ENCODE data around the gene FAM81B. TPM values are rescaled to one million over a fixed set of nuclear protein-coding genes. Genes with fewer than 3 reads are reported as not detected.
"Not testable (repeated sequence)": the region's sequence is repeated elsewhere in the genome, so short reads cannot be mapped to it uniquely, and the experiment has no call there.

The FAM81B gene
- total RNA-seq, 2 experiments from 2014 or later: not detected

DNA sequence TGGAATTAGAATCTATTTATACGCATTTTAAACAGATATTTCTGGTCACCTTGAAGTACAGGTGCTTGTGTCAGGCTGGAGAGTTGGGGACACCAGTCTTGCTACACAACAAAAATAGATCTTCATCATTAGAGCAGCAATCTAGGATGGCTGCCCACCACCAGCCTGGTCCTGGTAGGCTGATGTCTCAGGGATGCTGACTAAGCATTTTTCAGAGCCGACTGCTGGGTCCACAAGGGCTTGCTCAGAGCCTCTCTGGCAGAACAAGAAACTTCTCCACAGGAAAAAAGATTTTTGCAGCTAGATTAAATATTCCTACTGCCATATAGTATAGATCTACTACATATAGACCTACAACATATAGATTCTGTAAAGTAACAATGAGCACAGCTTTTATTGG, 12.0 kb upstream of the FAM81B start:
- Mint-ChIP-seq H3K27ac (no peak overlapping the region), H3K9me3 (ENCODE audit: insufficient read depth) (no peaks in the 10 kb centered on the region), H3K4me1 (ENCODE audit: low read depth) (peaks cover 10% of the 10 kb centered on the region), H3K36me3 (ENCODE audit: low read depth) (no peaks in the 10 kb centered on the region), H3K4me3 (no peak overlapping the region), H3K27me3 (ENCODE audit: low read depth) (no peaks in the 10 kb centered on the region)
- ATAC-seq (no peak), DNase-seq (no peak)
- ChIA-PET POLR2A (no interaction called here), CTCF (no interaction called here)

DNA sequence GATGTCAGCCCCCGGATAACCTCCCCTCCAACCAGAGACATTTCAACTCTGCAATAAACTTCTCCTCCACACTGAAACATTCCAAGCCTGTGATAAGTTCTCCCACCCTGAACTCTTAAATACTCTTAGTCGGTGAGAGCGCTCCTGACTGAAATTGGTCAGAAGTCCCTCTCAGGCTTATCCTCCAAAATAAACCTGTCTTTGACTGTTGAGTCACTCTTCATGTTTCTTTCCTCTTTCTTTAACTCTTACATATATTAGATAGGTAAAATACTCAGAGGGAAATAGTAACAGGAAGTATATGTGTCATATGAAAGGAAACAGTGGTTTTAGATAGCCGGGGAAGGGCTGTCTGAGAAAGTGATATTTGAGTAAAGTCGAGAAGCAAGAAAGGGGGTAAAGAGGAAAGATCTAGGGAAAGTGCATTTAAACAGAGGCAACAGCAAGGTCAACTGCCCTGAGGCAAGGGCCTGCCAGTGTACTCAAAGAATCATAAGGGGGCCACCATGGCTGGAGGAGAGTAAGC, 11.0 kb upstream of the FAM81B start:
- Mint-ChIP-seq H3K36me3 (ENCODE audit: low read depth) (no peaks in the 10 kb centered on the region), H3K27me3 (ENCODE audit: low read depth) (no peaks in the 10 kb centered on the region), H3K4me3 (no peak overlapping the region), H3K27ac (peak overlapping the region; percentile 22), H3K4me1 (ENCODE audit: low read depth) (peaks cover 10% of the 10 kb centered on the region), H3K9me3 (ENCODE audit: insufficient read depth) (no peaks in the 10 kb centered on the region)
- POLR2A ChIA-PET: no interaction called here
- DNase-seq (no peak), ATAC-seq (peak; percentile 36)
- CTCF ChIA-PET: no interaction called here

DNA sequence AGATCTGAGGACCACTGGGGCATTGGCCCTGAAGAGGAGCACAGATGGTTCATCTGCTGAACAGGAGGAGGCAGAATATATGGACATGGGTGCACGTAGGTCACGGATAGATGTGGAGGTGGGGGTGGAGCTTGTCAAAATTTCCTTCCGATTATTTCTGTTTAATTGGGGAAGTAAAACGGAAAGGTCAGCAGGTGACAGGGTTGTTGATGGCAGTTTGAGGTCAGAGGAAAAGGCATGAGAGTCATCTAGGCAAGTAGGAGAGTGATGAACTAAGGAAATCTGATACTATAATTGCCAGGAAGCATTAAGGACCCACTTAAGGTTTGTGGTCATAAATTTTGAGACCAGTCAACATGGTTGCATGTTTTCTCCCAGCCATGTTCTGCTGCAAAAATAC, 8.4 kb upstream of the FAM81B start:
- ChIA-PET POLR2A (no interaction called here), CTCF (no interaction called here)
- Mint-ChIP-seq H3K4me1 (ENCODE audit: low read depth) (peaks cover 10% of the 10 kb centered on the region), H3K4me3 (no peak overlapping the region), H3K27me3 (ENCODE audit: low read depth) (no peaks in the 10 kb centered on the region), H3K36me3 (ENCODE audit: low read depth) (no peaks in the 10 kb centered on the region), H3K27ac (no peak overlapping the region), H3K9me3 (ENCODE audit: insufficient read depth) (no peaks in the 10 kb centered on the region)
- DNase-seq (no peak), ATAC-seq (no peak)

DNA sequence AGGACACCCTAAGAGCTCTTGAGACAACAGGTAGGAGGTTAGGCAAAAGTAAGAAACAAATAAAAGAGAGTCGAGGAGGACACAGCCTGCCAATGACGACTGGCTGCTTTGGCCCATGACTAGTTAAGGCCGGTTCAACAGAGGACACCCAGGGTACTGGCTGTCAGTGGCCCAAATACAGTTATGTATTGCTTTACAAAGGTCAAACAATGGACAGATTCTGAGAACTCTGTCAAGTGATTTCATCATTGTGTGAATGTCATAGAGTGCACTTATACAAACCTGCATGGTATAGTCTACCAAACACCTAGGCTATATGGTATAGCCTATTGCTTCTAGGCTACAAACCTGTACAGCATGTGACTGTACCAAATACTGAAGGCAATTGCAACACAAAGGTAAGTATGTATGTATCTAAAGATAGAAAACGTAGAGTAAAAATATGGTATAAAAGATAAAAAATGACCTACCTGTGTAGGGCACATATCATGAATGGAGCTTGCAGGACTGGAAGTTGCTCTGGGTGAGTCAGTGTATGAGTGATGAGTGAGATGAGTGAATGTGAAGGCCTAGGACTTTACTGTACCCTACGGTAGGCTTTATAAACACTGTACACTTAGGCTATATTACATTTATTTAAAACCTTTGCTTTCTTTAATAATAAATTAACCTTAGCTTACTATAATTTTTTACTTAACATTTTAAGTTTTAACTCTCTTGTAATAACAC, 6.5 kb upstream of the FAM81B start:
- POLR2A ChIA-PET: interaction anchor here (0.7 kb wide), 1 partner anchor 21 kb away, joined by 3 read pairs; no protein-coding TSS in a partner anchor
- no peaks in the 10 kb centered on the region for H3K27me3 Mint-ChIP-seq (ENCODE audit: low read depth)
- H3K27ac Mint-ChIP-seq: no peak overlapping the region
- H3K4me1 Mint-ChIP-seq (ENCODE audit: low read depth): peaks cover 10% of the 10 kb centered on the region
- ATAC-seq (no peak), DNase-seq (no peak)
- no peak overlapping the region for H3K4me3 Mint-ChIP-seq
- CTCF ChIA-PET: no interaction called here
- no peaks in the 10 kb centered on the region for H3K36me3 Mint-ChIP-seq (ENCODE audit: low read depth)
- no peaks in the 10 kb centered on the region for H3K9me3 Mint-ChIP-seq (ENCODE audit: insufficient read depth)

DNA sequence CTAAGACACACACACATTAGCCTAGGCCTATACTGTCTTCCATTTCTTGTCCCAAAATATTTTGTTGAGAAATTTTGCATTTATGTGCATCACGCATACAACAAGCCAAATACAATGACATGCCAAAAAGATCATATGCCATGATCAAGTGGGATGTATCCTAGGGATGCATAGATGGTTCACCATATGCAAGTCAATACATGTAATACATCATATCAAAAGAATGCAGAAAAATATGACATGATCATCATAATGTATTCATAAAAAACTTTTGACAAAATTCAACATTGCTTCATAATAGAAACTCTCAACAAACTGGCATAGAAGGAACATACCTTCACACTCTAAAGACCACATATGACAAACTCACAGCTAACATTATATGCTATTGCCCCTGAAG, 5.8 kb upstream of the FAM81B start:
- Mint-ChIP-seq H3K9me3 (ENCODE audit: insufficient read depth) (no peaks in the 10 kb centered on the region), H3K4me3 (no peak overlapping the region), H3K4me1 (ENCODE audit: low read depth) (peaks cover 4% of the 10 kb centered on the region), H3K36me3 (ENCODE audit: low read depth) (no peaks in the 10 kb centered on the region), H3K27ac (no peak overlapping the region), H3K27me3 (ENCODE audit: low read depth) (no peaks in the 10 kb centered on the region)
- CTCF ChIA-PET: no interaction called here
- no peak for ATAC-seq
- POLR2A ChIA-PET: interaction anchor here (0.7 kb wide), 1 partner anchor 20 kb away, joined by 3 read pairs; no protein-coding TSS in a partner anchor
- DNase-seq: no peak

DNA sequence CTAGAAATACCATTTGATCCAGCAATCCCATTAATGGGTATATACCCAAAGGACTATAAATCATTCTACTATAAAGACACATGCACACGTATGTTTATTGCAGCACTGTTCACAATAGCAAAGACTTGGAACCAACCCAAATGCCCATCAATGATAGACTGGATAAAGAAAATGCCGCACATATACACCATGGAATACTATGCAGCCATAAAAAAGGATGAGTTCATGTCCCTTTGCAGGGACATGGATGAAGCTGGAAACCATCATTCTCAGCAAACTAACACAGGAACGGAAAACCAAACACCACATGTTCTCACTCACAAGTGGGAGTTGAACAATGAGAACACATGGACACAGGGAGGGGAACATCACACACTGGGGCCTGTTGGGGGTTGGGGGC, 799 bp downstream of the FAM81B start:
- H3K36me3 Mint-ChIP-seq (ENCODE audit: low read depth); H3K27ac Mint-ChIP-seq; DNase-seq; POLR2A ChIA-PET; H3K4me1 Mint-ChIP-seq (ENCODE audit: low read depth); CTCF ChIA-PET; H3K9me3 Mint-ChIP-seq (ENCODE audit: insufficient read depth); ATAC-seq; H3K4me3 Mint-ChIP-seq; H3K27me3 Mint-ChIP-seq (ENCODE audit: low read depth): not testable (repeated sequence)

DNA sequence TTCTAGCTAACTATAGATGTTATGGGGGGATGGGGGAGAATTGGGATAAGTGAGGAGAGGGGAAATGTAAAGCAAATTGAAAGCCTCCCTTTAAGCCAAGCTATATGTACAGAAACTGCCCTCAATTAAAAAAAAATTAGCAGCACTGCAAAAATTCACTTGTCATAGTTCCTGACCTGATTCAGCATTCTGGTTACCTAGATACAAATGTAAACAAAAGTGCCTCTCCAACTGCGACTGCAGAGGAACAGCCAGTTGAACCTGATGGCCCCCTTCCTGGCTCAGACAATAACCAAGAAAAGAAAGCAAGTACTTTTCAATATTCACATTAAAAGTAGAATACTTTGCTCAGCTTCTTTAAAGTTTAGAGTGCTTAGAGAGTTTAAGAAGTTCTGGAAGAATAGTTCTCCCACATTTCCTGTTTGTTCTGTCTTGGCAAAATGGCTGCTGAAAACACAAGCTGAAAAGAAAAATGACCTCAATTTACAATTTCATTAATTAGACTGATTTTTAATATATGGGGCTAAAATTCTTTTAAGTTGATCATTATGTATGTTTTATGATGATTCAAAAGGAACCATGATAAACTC, 1.5 kb downstream of the FAM81B start:
- ATAC-seq (no peak), DNase-seq (no peak)
- Mint-ChIP-seq H3K9me3 (ENCODE audit: insufficient read depth) (no peaks in the 10 kb centered on the region), H3K36me3 (ENCODE audit: low read depth) (no peaks in the 10 kb centered on the region), H3K4me1 (ENCODE audit: low read depth) (no peaks in the 10 kb centered on the region), H3K27ac (no peak overlapping the region), H3K27me3 (ENCODE audit: low read depth) (no peaks in the 10 kb centered on the region), H3K4me3 (no peak overlapping the region)
- CTCF ChIA-PET: no interaction called here
- POLR2A ChIA-PET: no interaction called here

DNA sequence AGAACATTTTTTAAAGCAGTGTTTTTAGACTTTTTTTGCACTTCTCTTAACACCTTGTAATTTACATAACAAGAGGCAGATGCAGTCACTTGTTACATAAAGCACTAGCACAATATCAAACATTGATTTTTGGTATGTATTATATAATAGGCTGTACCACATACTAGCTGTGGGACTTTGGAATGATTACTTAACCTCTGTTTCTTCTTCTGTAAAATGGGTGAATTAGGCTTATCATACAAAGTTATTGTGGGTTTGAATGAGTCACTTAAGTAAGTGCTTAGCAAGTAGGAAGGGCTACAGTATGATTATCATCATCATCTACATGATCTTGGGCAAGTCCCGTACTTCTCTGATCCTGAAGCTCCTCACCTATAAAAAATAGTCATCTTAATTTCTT, 2.1 kb downstream of the FAM81B start:
- no peak for DNase-seq
- ChIA-PET CTCF (no interaction called here), POLR2A (no interaction called here)
- Mint-ChIP-seq H3K27me3 (ENCODE audit: low read depth) (no peaks in the 10 kb centered on the region), H3K4me3 (no peak overlapping the region), H3K36me3 (ENCODE audit: low read depth) (no peaks in the 10 kb centered on the region), H3K4me1 (ENCODE audit: low read depth) (no peaks in the 10 kb centered on the region), H3K27ac (no peak overlapping the region), H3K9me3 (ENCODE audit: insufficient read depth) (no peaks in the 10 kb centered on the region)
- ATAC-seq: no peak

DNA sequence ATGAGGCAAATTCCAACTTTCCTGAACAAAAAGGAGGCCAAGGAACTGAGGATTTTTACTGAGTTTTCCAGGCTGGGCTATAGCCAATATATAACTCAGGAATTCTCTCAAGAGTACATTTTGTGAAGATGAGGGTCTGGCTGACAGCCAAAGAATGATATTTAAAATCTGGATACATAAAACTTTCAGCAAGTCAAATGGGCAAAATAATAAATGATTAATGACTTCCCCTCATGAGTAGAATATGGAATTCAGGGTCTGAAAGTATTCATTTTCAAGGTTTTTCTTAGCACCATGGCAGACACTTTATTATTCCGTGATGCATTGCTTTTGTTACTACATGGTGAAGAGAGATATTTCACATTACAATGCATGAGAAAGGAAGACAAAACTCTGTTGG, 7.8 kb downstream of the FAM81B start:
- Mint-ChIP-seq H3K27ac (no peak overlapping the region), H3K27me3 (ENCODE audit: low read depth) (no peaks in the 10 kb centered on the region), H3K4me1 (ENCODE audit: low read depth) (no peaks in the 10 kb centered on the region), H3K36me3 (ENCODE audit: low read depth) (no peaks in the 10 kb centered on the region), H3K4me3 (no peak overlapping the region), H3K9me3 (ENCODE audit: insufficient read depth) (no peaks in the 10 kb centered on the region)
- no peak for ATAC-seq
- ChIA-PET POLR2A (no interaction called here), CTCF (no interaction called here)
- no peak for DNase-seq

DNA sequence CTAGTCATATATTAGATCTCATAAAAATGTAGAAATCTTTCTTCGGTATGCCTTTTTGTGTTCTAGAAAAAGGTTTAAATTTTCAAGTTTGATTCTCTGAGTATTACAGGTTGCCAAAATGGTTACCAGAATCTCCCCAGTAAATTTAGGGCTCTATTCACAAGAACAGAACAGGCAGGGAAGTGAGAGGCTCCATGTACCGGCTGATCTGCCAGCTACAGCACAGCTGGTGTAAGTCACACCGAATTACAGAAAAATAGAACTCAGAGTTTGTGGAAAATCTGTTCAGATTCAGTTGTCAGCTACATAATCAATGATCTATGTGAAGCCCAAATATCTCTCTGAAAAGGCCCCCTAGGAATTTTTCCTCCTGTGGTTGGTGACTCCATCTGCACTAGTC, 10.5 kb downstream of the FAM81B start:
- no peak for ATAC-seq

DNA sequence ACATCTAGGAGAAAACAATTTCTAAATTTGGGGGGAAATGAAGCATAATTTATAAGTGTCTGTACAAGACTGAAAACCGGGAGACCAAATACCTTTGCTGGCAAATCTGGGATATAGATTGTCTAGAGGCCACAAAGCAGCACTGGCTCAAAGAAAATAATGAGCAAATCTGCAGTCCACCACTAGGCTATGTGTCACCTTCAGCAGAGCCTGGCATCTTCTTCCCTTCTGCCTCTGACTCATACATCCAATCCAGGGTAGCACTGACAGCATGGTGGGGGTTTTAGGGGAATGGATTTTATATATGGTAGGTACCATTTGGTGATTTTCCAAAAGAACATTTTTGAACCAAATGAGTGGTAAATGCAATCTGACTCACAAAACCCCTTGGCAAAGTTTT, 12.8 kb downstream of the FAM81B start:
- Mint-ChIP-seq H3K36me3 (ENCODE audit: low read depth) (no peaks in the 10 kb centered on the region), H3K4me3 (no peak overlapping the region), H3K9me3 (ENCODE audit: insufficient read depth) (no peaks in the 10 kb centered on the region), H3K27me3 (ENCODE audit: low read depth) (peaks cover 17% of the 10 kb centered on the region), H3K27ac (no peak overlapping the region), H3K4me1 (ENCODE audit: low read depth) (no peaks in the 10 kb centered on the region)
- POLR2A ChIA-PET: no interaction called here
- CTCF ChIA-PET: no interaction called here
- ATAC-seq (no peak), DNase-seq (no peak)

More for the DNA sequence above, 10.5 kb downstream of the FAM81B start:
- Mint-ChIP-seq H3K9me3 (ENCODE audit: insufficient read depth) (no peaks in the 10 kb centered on the region), H3K4me3 (no peak overlapping the region), H3K27ac (no peak overlapping the region), H3K4me1 (ENCODE audit: low read depth) (no peaks in the 10 kb centered on the region), H3K36me3 (ENCODE audit: low read depth) (no peaks in the 10 kb centered on the region), H3K27me3 (ENCODE audit: low read depth) (peaks cover 9% of the 10 kb centered on the region)
- CTCF ChIA-PET: no interaction called here
- DNase-seq: no peak
- POLR2A ChIA-PET: no interaction called here

DNA sequence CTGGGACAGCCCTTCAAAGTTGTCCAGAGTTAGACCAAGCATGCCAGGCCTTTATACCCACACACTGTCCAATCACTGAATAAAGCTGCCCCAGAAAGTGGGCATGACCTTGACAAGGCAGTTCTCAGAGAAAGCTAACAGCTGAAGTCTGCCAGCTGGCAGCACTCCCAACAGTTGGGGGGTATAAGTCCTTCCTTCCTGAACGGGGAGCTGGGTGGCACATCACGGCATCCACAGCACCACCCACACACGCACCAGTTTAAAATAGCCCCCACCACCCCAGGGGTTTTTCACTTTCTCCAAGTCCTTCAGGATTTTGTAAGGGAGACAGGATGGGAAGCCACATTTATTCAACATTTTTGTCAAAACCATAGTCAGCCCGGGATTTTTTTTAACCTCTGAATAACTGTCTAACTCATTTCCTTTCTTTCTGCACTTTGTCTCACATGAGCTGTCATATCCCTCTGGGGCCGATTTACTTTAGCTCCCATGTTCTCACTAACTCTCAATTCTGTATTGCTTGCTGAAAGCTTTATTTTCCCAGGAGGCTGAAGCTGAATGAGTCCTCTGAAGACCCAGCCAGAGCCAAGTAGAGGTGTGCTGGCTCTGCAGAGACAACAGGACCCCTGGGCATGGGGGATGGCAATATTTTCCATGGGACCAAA, 15.4 kb downstream of the FAM81B start:
- no peaks in the 10 kb centered on the region for H3K4me1 Mint-ChIP-seq (ENCODE audit: low read depth)
- ChIA-PET CTCF (no interaction called here), POLR2A (no interaction called here)
- peaks cover 17% of the 10 kb centered on the region for H3K27me3 Mint-ChIP-seq (ENCODE audit: low read depth)
- DNase-seq (no peak), ATAC-seq (no peak)
- H3K9me3 Mint-ChIP-seq (ENCODE audit: insufficient read depth): no peaks in the 10 kb centered on the region
- no peak overlapping the region for H3K4me3 Mint-ChIP-seq
- no peaks in the 10 kb centered on the region for H3K36me3 Mint-ChIP-seq (ENCODE audit: low read depth)
- H3K27ac Mint-ChIP-seq: no peak overlapping the region

Measured in activated CD8-positive, alpha-beta T cell treated with anti-CD3 and anti-CD28 coated beads, Interleukin-2, amount 10 ng/mL, durations not matched to agents 7 days and 5 days (primary cell).